Lower leg skin (tissue), 4 donors: ENCODE data around the gene KLK6. TPM values are rescaled to one million over a fixed set of nuclear protein-coding genes. Genes with fewer than 3 reads are reported as not detected.

Experiments
- DNase-seq, 2 donors: peaks; one replicate each; pipeline ENCODE4 v3.0.0-alpha.2; 2019; ENCODE audit warnings: low spot score in 2 of 2
- H3K4me3 ChIP-seq: fragments of 200-600 bp; sonication (generic); 2 replicates; pipeline ENCODE4 v1.5.1; 2017; ENCODE audit warnings: mild to moderate bottlenecking, low read depth; ENCODE audit not compliant: poor library complexity, severe bottlenecking
- POLR2A ChIP-seq, 2 donors: fragments of 450-650 bp; IDR thresholded peaks; one replicate each; pipeline ENCODE4 v1.6.1; 2016 to 2017; ENCODE audit warnings: antibody characterized with exemption in 2 of 2, mild to moderate bottlenecking in 1 of 2, moderate library complexity in 1 of 2
- WGBS, 2 donors: methylation state at CpG; one replicate each; pipeline ENCODE4 v1.1.5; 2018; 5-methylcytosine and 5-hydroxymethylcytosine counted together
- intact Hi-C: fragments of 100-400 bp; cut with DNase I; formaldehyde crosslinking; loops from one replicate; pipeline ENCODE4 v1.15.0; 2023; ENCODE audit warnings: low total_unique reads
- total RNA-seq, 4 donors: library from RNA; depleted of rRNA; stranded (reverse); fragments of >200 nt; gene quantifications; one replicate each; pipeline ENCODE4 v1.1.0, GENCODE V29; 2016
- TF ChIP-seq, protein P1 (sequence below), 3 donors: fragments of 450-650 bp; IDR thresholded peaks; one replicate each; pipeline ENCODE4 v1.5.1; 2016; ENCODE audit warnings: antibody characterized with exemption in 3 of 3, mild to moderate bottlenecking in 3 of 3, moderate library complexity in 2 of 3

KLK6 gene
- total RNA-seq, 4 donors from 2014 or later, result 0.27 to 9.5 (median 5.1) TPM

DNA sequence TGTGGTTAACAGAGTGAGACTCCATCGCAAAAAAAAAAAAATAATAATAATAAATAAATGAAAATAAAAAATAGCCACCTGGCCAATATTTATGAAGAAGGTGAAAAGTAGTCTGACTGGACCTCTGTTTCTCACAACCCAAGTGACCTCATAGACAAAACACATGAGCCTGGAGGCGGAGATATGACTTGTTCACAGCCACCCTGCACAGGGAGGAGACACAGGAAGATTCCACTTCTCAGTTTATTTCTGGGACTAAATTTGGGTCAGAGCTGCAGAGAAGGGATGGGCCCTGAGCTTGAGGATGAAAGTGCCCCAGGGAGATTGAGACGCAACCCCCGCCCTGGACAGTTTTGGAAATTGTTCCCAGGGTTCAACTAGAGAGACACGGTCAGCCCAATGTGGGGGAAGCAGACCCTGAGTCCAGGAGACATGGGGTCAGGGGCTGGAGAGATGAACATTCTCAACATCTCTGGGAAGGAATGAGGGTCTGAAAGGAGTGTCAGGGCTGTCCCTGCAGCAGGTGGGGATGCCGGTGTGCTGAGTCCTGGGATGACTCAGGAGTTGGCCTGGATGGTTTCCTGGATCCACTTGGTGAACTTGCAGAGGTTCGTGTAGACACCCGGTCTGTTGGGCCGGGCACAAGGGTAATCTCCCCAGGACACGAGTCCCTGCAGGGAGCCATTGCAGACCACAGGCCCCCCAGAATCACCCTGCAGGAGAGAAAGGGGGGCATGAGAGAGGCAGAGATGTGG lies 26.1 kb downstream of the KLK6 start:
- intact Hi-C loops, result no loop called here
- no peak for TF ChIP-seq POLR2A (IDR thresholded peaks at IDR 0.05)
- TF ChIP-seq, protein P1, sequence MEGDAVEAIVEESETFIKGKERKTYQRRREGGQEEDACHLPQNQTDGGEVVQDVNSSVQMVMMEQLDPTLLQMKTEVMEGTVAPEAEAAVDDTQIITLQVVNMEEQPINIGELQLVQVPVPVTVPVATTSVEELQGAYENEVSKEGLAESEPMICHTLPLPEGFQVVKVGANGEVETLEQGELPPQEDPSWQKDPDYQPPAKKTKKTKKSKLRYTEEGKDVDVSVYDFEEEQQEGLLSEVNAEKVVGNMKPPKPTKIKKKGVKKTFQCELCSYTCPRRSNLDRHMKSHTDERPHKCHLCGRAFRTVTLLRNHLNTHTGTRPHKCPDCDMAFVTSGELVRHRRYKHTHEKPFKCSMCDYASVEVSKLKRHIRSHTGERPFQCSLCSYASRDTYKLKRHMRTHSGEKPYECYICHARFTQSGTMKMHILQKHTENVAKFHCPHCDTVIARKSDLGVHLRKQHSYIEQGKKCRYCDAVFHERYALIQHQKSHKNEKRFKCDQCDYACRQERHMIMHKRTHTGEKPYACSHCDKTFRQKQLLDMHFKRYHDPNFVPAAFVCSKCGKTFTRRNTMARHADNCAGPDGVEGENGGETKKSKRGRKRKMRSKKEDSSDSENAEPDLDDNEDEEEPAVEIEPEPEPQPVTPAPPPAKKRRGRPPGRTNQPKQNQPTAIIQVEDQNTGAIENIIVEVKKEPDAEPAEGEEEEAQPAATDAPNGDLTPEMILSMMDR (IDR thresholded peaks at IDR 0.05), result no peak
- no peak overlapping the region for H3K4me3 ChIP-seq
- no peak for DNase-seq
- WGBS, 2 donors, result 57 to 63% methylated on average over 10 of the region's 10 CpGs

DNA sequence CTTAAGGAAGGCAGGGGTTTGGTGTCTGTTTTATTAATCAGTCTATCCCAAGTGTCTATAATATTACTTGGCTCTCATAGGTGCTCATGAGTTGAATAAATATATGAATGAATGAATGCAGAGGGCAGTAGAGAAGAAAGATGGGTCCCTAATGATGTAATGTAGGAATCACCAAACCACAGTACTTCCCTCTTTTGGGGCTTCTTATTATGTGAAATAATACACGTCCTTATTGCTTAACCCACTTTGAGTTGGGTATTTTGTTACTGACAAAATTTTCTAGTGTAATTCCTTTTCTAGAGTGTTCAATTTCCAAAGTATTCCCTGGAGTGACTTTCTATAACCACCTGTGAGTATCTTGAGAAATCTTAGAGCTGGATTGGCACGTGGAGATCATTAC lies 29.8 kb downstream of the KLK6 start:
- no peak overlapping the region for H3K4me3 ChIP-seq
- intact Hi-C loops, result no loop called here
- WGBS, 2 donors, result 75 to 79% methylated on average over 2 of the region's 2 CpGs
- TF ChIP-seq, protein P1 (IDR thresholded peaks at IDR 0.05), result no peak
- TF ChIP-seq POLR2A (IDR thresholded peaks at IDR 0.05), result no peak
- DNase-seq, result no peak

DNA sequence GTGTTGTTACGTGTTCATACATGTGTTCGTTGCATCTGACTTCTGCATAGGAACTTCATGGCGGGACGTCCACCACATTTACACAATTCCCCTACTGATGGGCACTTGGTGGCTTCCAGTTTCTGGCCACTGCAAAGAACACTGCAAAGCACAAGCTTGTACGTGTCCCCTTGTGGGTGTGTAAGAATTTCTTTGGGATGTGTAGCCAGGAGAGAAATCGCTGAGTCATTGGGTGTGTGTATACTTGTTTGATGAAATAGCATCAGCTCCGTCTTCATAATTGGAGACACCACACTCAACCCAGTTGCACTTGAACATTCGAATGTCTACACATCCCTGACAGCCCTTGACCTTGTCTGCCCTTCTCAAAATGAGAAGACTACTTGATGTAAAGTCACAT lies 35.8 kb downstream of the KLK6 start:
- 44 to 46% methylated on average over 8 of the region's 8 CpGs for WGBS, 2 donors
- TF ChIP-seq POLR2A (IDR thresholded peaks at IDR 0.05), result no peak
- TF ChIP-seq, protein P1 (IDR thresholded peaks at IDR 0.05), result no peak
- intact Hi-C loops, result loop anchor here (5.0 kb wide), 1 partner anchor 79 kb away; no protein-coding TSS in a partner anchor
- no peak overlapping the region for H3K4me3 ChIP-seq
- DNase-seq, result peak in 1 of 2 donors; percentile 35

DNA sequence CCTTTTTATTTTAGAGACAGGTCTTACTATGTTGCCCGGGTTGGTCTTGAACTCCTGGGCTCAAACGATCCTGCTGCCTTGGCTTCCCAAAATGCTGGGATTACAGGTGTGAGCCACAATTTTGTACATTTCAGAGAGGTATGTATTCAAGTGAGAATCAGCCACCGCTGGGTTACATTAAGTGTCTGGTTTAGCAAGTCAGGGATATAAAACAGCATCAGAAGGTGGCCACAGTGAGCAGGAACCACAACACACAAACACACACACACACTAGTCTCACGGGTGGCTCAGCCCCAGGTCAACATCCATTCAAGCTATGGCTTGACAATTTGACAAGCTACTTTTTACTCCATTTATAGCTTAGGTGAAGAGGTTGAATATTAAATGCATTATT lies 36.7 kb downstream of the KLK6 start:
- H3K4me3 ChIP-seq, result no peak overlapping the region
- TF ChIP-seq, protein P1 (IDR thresholded peaks at IDR 0.05), result no peak
- no peak for TF ChIP-seq POLR2A (IDR thresholded peaks at IDR 0.05)
- WGBS, 2 donors, result 31 to 39% methylated on average over 4 of the region's 4 CpGs
- intact Hi-C loops, result loop anchor here (5.0 kb wide), 1 partner anchor 80 kb away; no protein-coding TSS in a partner anchor
- no peak for DNase-seq

DNA sequence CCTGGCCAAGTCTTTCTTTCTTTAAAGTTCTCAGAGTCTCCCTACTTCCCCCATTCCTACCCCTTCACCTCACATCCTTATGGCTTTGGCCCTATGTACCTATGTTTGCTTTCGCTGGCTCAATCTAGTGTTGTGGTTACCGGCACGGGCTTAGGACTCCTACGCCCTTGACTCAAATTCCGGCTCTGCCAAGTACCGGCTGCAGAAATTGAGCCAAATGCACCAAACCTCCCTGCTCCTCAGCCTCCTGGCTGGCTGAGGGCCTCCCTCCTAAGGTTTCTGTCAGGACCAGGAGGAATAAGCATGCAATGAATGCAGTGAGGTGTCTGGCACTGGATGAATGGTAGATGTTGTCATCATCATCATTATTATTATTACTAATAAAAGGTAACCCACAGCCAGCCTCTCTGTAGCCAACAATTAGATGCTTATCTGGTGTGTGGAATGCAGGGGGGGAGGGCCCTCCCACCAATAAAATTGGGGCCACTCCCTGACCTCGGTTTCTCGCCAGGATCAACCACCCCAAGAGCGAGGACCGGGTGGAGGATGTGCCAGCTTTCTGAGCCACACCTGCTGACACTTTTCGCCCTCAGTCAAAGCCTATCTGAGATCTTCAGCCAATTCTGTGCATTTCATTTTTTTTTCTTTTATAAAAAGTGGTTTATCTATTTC lies 37.2 kb downstream of the KLK6 start:
- no peak for TF ChIP-seq POLR2A (IDR thresholded peaks at IDR 0.05)
- TF ChIP-seq, protein P1 (IDR thresholded peaks at IDR 0.05), result no peak
- whole genome bisulfite sequencing, 2 donors, result 45 to 55% methylated on average over 11 of the region's 11 CpGs
- no peak for DNase-seq
- intact Hi-C loops, result loop anchor here (5.0 kb wide), 1 partner anchor 80 kb away; no protein-coding TSS in a partner anchor
- H3K4me3 ChIP-seq, result no peak overlapping the region
